Neural progenitor cell (in vitro differentiated cells): Measurements from ENCODE around the gene KIRREL3. TPM values are rescaled to one million over a fixed set of nuclear protein-coding genes. Genes with fewer than 3 reads are reported as not detected.
"Not testable (repeated sequence)": the region's sequence is repeated elsewhere in the genome, so short reads cannot be mapped to it uniquely, and the experiment has no call there.

ENCODE experiments used
- DNase-seq: peaks from one replicate; pipeline ENCODE4 v3.0.0-alpha.2; 2016; ENCODE audit warnings: low spot score
- H2AFZ ChIP-seq: fragments of 200-600 bp; sonication (generic); replicated peaks from 2 replicates; pipeline ENCODE4 v1.6.1; 2016; ENCODE audit warnings: antibody characterized with exemption
- H3F3A ChIP-seq: fragments of 200-600 bp; sonication (generic); 2 replicates; pipeline ENCODE4 v1.6.1; 2016; ENCODE audit warnings: antibody characterized with exemption, low read depth
- H3K27ac ChIP-seq: fragments of 200-600 bp; sonication (generic); 2 replicates; pipeline ENCODE4 v1.5.1; 2016; ENCODE audit warnings: mild to moderate bottlenecking
- H3K27me3 ChIP-seq: fragments of 200-600 bp; sonication (generic); 2 replicates; pipeline ENCODE4 v1.6.1; 2016; ENCODE audit warnings: mild to moderate bottlenecking, moderate library complexity
- H3K36me3 ChIP-seq: fragments of 200-600 bp; sonication (generic); 2 replicates; pipeline ENCODE4 v1.5.1; 2016
- H3K4me1 ChIP-seq: fragments of 200-600 bp; sonication (generic); 2 replicates; pipeline ENCODE4 v1.6.1; 2016; ENCODE audit warnings: mixed run types
- H3K4me2 ChIP-seq: fragments of 200-600 bp; sonication (generic); 2 replicates; pipeline ENCODE4 v1.6.1; 2016
- H3K4me3 ChIP-seq: fragments of 200-600 bp; sonication (generic); 2 replicates; pipeline ENCODE4 v1.5.1; 2016
- H3K79me2 ChIP-seq: fragments of 200-600 bp; sonication (generic); 2 replicates; pipeline ENCODE4 v1.6.1; 2016; ENCODE audit warnings: low read depth
- H3K9ac ChIP-seq: fragments of 200-600 bp; sonication (generic); 2 replicates; pipeline ENCODE4 v1.6.1; 2016
- H3K9me3 ChIP-seq: fragments of 200-600 bp; sonication (generic); 2 replicates; pipeline ENCODE4 v1.5.1; 2016; ENCODE audit warnings: low read depth
- H4K20me1 ChIP-seq: fragments of 200-600 bp; sonication (generic); 2 replicates; pipeline ENCODE4 v1.6.1; 2016; ENCODE audit warnings: low read depth
- H3K27ac Mint-ChIP-seq: 3 replicates; pipeline ENCODE4 v1.8.0; 2021; ENCODE audit warnings: mixed read lengths
- H3K27me3 Mint-ChIP-seq: 2 replicates; pipeline ENCODE4 v1.8.0; 2022; ENCODE audit warnings: low read depth, mild to moderate bottlenecking, inconsistent platforms, moderate library complexity, mixed read lengths; ENCODE audit not compliant: insufficient read depth
- H3K36me3 Mint-ChIP-seq: 3 replicates; pipeline ENCODE4 v1.8.0; 2021; ENCODE audit warnings: mixed read lengths
- H3K4me1 Mint-ChIP-seq: 3 replicates; pipeline ENCODE4 v1.8.0; 2021; ENCODE audit warnings: mixed read lengths
- H3K4me3 Mint-ChIP-seq: 3 replicates; pipeline ENCODE4 v1.8.0; 2021; ENCODE audit warnings: mild to moderate bottlenecking, moderate library complexity, mixed read lengths
- H3K9me3 Mint-ChIP-seq: 3 replicates; pipeline ENCODE4 v1.8.0; 2020; ENCODE audit warnings: mixed read lengths
- CTCF ChIP-seq: fragments of 200-600 bp; sonication (generic); IDR thresholded peaks from 2 replicates; pipeline ENCODE4 v1.5.1; 2017; ENCODE audit warnings: antibody characterized with exemption, mild to moderate bottlenecking
- EZH2 ChIP-seq: fragments of 200-600 bp; sonication (generic); IDR thresholded peaks from 2 replicates; pipeline ENCODE4 v1.6.1; 2017; ENCODE audit warnings: antibody characterized with exemption, mild to moderate bottlenecking, moderate library complexity
- EZH2phosphoT487 ChIP-seq: fragments of 200-600 bp; sonication (generic); IDR thresholded peaks from 2 replicates; pipeline ENCODE4 v1.6.1; 2017; ENCODE audit warnings: antibody characterized with exemption
- total RNA-seq: library from RNA; depleted of rRNA; stranded (reverse); fragments of >200 nt; gene quantifications from 2 replicates; pipeline ENCODE4 v1.2.3, GENCODE V29; 2015; ENCODE audit warnings: low replicate concordance

KIRREL3 gene
- total RNA-seq, 1 donor from 2014 or later = 1.1 TPM

- Histone ChIP-seq H2AFZ (no peak overlapping the region), H3K4me1 (peaks cover 10% of the 10 kb centered on the region), H3K27me3 (no peaks in the 10 kb centered on the region), H3K36me3 (no peaks in the 10 kb centered on the region), H4K20me1 (no peaks in the 10 kb centered on the region), H3K27ac (no peak overlapping the region), H3K4me3 (no peak overlapping the region), H3K79me2 (no peaks in the 10 kb centered on the region), H3K9me3 (no peaks in the 10 kb centered on the region), H3F3A (peaks cover 13% of the 10 kb centered on the region), H3K9ac (no peak overlapping the region), H3K4me2 (no peak overlapping the region)
- Mint-ChIP-seq H3K9me3 (peaks cover 6% of the 10 kb centered on the region), H3K27ac (no peak overlapping the region), H3K27me3 (no peaks in the 10 kb centered on the region), H3K4me3 (no peak overlapping the region), H3K36me3 (peaks cover 2% of the 10 kb centered on the region), H3K4me1 (peaks cover 8% of the 10 kb centered on the region)
- no peak for DNase-seq
- no peak for TF ChIP-seq EZH2phosphoT487
- no peak for TF ChIP-seq EZH2
- no peak for TF ChIP-seq CTCF
These were observed 40.9 kb downstream of the KIRREL3 start for GRCh38 chr11:126959700-126960099.

- Histone ChIP-seq H3K9ac (no peak overlapping the region), H3K4me1 (peaks cover 23% of the 10 kb centered on the region), H3K36me3 (no peaks in the 10 kb centered on the region), H3K9me3 (no peaks in the 10 kb centered on the region), H3K79me2 (no peaks in the 10 kb centered on the region), H2AFZ (no peak overlapping the region), H3K4me3 (no peak overlapping the region), H3K27ac (no peak overlapping the region), H3K4me2 (no peak overlapping the region), H3F3A (peaks cover 24% of the 10 kb centered on the region), H4K20me1 (no peaks in the 10 kb centered on the region), H3K27me3 (no peaks in the 10 kb centered on the region)
- H3K9me3 Mint-ChIP-seq = peaks cover 6% of the 10 kb centered on the region
- no peaks in the 10 kb centered on the region for H3K36me3 Mint-ChIP-seq
- no peak for TF ChIP-seq EZH2phosphoT487
- TF ChIP-seq EZH2 = no peak
- no peak for TF ChIP-seq CTCF
- no peak overlapping the region for H3K4me3 Mint-ChIP-seq
- DNase-seq = no peak
- H3K4me1 Mint-ChIP-seq = peaks cover 17% of the 10 kb centered on the region
- no peak overlapping the region for H3K27ac Mint-ChIP-seq
- H3K27me3 Mint-ChIP-seq = peaks cover 5% of the 10 kb centered on the region
These were observed 43.9 kb downstream of the KIRREL3 start for GRCh38 chr11:126956635-126957034.

GRCh38 chr11:126952533-126952932, 48.0 kb downstream of the KIRREL3 start:
- not testable (repeated sequence) for H3K27ac ChIP-seq, H3K27me3 Mint-ChIP-seq, H2AFZ ChIP-seq, H3K36me3 Mint-ChIP-seq, H3K27me3 ChIP-seq, H3K4me3 ChIP-seq, H3K4me3 Mint-ChIP-seq, H3K27ac Mint-ChIP-seq, H3K9ac ChIP-seq, DNase-seq, H3K9me3 ChIP-seq, H3K36me3 ChIP-seq, H3K4me2 ChIP-seq, H3K79me2 ChIP-seq, H4K20me1 ChIP-seq, H3K9me3 Mint-ChIP-seq
- peaks cover 37% of the 10 kb centered on the region for H3K4me1 Mint-ChIP-seq
- H3K4me1 ChIP-seq = peaks cover 44% of the 10 kb centered on the region
- peaks cover 53% of the 10 kb centered on the region for H3F3A ChIP-seq

GRCh38 chr11:126951465-126951864, 49.1 kb downstream of the KIRREL3 start:
- H3K27me3 Mint-ChIP-seq = peaks cover 7% of the 10 kb centered on the region
- no peaks in the 10 kb centered on the region for H3K36me3 Mint-ChIP-seq
- peaks cover 53% of the 10 kb centered on the region for H3F3A ChIP-seq

More at GRCh38 chr11:126951465-126951864, 49.1 kb downstream of the KIRREL3 start:
- H2AFZ ChIP-seq = no peak overlapping the region
- Mint-ChIP-seq H3K9me3 (peaks cover 9% of the 10 kb centered on the region), H3K4me3 (no peak overlapping the region), H3K4me1 (peaks cover 37% of the 10 kb centered on the region), H3K27ac (no peak overlapping the region)
- H3K4me3 ChIP-seq = no peak overlapping the region
- H3K36me3 ChIP-seq = no peaks in the 10 kb centered on the region
- H3K4me2 ChIP-seq = no peak overlapping the region
- no peak overlapping the region for H3K27ac ChIP-seq
- no peak for DNase-seq
- no peak overlapping the region for H3K9ac ChIP-seq
- no peak for TF ChIP-seq EZH2
- peaks cover 44% of the 10 kb centered on the region for H3K4me1 ChIP-seq
- no peaks in the 10 kb centered on the region for H4K20me1 ChIP-seq
- H3K9me3 ChIP-seq = no peaks in the 10 kb centered on the region
- H3K27me3 ChIP-seq = no peaks in the 10 kb centered on the region
- H3K79me2 ChIP-seq = no peaks in the 10 kb centered on the region
